HCT116 (cell line): ENCODE results near the gene LRRC32. TPM values are rescaled to one million over a fixed set of nuclear protein-coding genes. Genes with fewer than 3 reads are reported as not detected.

Experiments used
- ATAC-seq: fragments of 200-7000 bp; cut with Tn5 transposase; 2 replicates; pipeline ENCODE4 v1.9.1; 2020; ENCODE audit warnings: mild to moderate bottlenecking, moderate library complexity
- BruUV-seq: library from RNA; stranded (reverse); fragments of 400-500 nt; replicated peaks from 2 replicates; lab custom pipeline; 2021; lab: Mats Ljungman, UMichigan
- CTCF ChIA-PET: fragments of 300-600 bp; sonication (Branson Sonifier 250); formaldehyde crosslinking; loops from one replicate; lab custom pipeline; 2021; ENCODE audit warnings: antibody characterized with exemption; lab: Charles Lee
- POLR2A ChIA-PET: fragments of 300-600, 350-600 bp; sonication (Branson Sonifier 250); formaldehyde crosslinking; loops from one replicate; lab custom pipeline; 2021; ENCODE audit warnings: antibody characterized with exemption; lab: Charles Lee
- RAD21 ChIA-PET, 2 experiments: fragments of 300-600 bp; sonication (Branson Sonifier 250); formaldehyde crosslinking; loops; one replicate each; lab custom pipeline; 2023; ENCODE audit warnings: low total read pairs in 2 of 2; ENCODE audit not compliant: uncharacterized antibody in 2 of 2, unreplicated experiment in 2 of 2, low non-redundant PET in 1 of 2; lab: Charles Lee
- DNase-seq: peaks from one replicate; pipeline ENCODE4 v3.0.0-alpha.2; 2010; ENCODE audit warnings: low read depth, low spot score
- H2AFZ ChIP-seq: fragments of 200-600 bp; shearing (Covaris generic), sonication (generic); 2 replicates; pipeline ENCODE4 v1.6.1; 2017; ENCODE audit warnings: low read depth, mixed run types, mixed read lengths, antibody characterized with exemption, low read length; ENCODE audit not compliant: poor library complexity, severe bottlenecking
- H3K27ac ChIP-seq: 2 replicates; pipeline ENCODE4 v1.5.1; 2012; ENCODE audit warnings: low read depth, low read length
- H3K27me3 ChIP-seq: fragments of 200-600 bp; sonication (generic); 2 replicates; pipeline ENCODE4 v1.6.1; 2016; ENCODE audit warnings: mixed run types, low read length, mixed read lengths; ENCODE audit not compliant: insufficient read depth
- H3K36me3 ChIP-seq, 2 experiments: fragments of 200-500 bp in 1 of 2; fragments of 200-600 bp in 1 of 2; sonication (Bioruptor generic) in 1 of 2; sonication (generic) in 1 of 2; 2 replicates each; pipeline versions ENCODE4 v1.5.1 to v1.6.1; 2014 to 2016; ENCODE audit warnings: low read length in 2 of 2, inconsistent platforms in 1 of 2, mixed read lengths in 1 of 2, mixed run types in 1 of 2; ENCODE audit not compliant: insufficient read depth in 2 of 2, control insufficient read depth in 1 of 2
- H3K4me1 ChIP-seq, 2 experiments: fragments of 200-600 bp in 1 of 2; sonication (generic) in 1 of 2; 2 replicates each; pipeline versions ENCODE4 v1.5.1 to v1.6.1; 2012 to 2017; ENCODE audit warnings: low read length in 2 of 2, inconsistent platforms in 1 of 2, mild to moderate bottlenecking in 1 of 2, mixed read lengths in 1 of 2, mixed run types in 1 of 2, moderate library complexity in 1 of 2; ENCODE audit not compliant: insufficient read depth in 2 of 2, control insufficient read depth in 1 of 2
- H3K4me2 ChIP-seq: fragments of 200-600 bp; sonication (generic); 2 replicates; pipeline ENCODE4 v1.6.1; 2017; ENCODE audit warnings: mixed run types, low read length, mixed read lengths
- H3K4me3 ChIP-seq, 2 experiments: fragments of 200-600 bp in 1 of 2; sonication (generic) in 1 of 2; replicated peaks in 1 of 2; 2 replicates each; pipeline ENCODE4 v1.5.1; 2011 to 2016; ENCODE audit warnings: low read length in 2 of 2, control low read depth in 1 of 2, low read depth in 1 of 2, mild to moderate bottlenecking in 1 of 2, mixed read lengths in 1 of 2, mixed run types in 1 of 2
- H3K79me2 ChIP-seq: fragments of 200-600 bp; sonication (generic); 2 replicates; pipeline ENCODE4 v1.6.1; 2017; ENCODE audit warnings: mild to moderate bottlenecking, mixed run types, low read length, moderate library complexity, mixed read lengths; ENCODE audit not compliant: insufficient read depth
- H3K9ac ChIP-seq: fragments of 200-600 bp; sonication (generic); 2 replicates; pipeline ENCODE4 v1.6.1; 2016; ENCODE audit warnings: low read length, mixed read lengths
- H3K9me2 ChIP-seq: fragments of 200-600 bp; sonication (generic), shearing (Covaris generic); 2 replicates; pipeline ENCODE4 v1.6.1; 2017; ENCODE audit warnings: mixed run types, mild to moderate bottlenecking, moderate library complexity; ENCODE audit not compliant: insufficient read depth
- H3K9me3 ChIP-seq, 2 experiments: fragments of 200-500 bp in 1 of 2; fragments of 200-600 bp in 1 of 2; sonication (Bioruptor generic) in 1 of 2; sonication (generic) in 1 of 2; 2 replicates each; pipeline ENCODE4 v1.6.1; 2014 to 2017; ENCODE audit warnings: low read length in 2 of 2, mixed read lengths in 2 of 2, inconsistent platforms in 1 of 2, low read depth in 1 of 2, mild to moderate bottlenecking in 1 of 2, mixed run types in 1 of 2, moderate library complexity in 1 of 2; ENCODE audit not compliant: control insufficient read depth in 1 of 2, insufficient read depth in 1 of 2
- H4K20me1 ChIP-seq: fragments of 200-600 bp; sonication (generic), shearing (Covaris generic); 2 replicates; pipeline ENCODE4 v1.6.1; 2017; ENCODE audit warnings: mixed run types, mild to moderate bottlenecking, moderate library complexity; ENCODE audit not compliant: insufficient read depth
- ATF3 ChIP-seq: IDR thresholded peaks from 2 replicates; pipeline ENCODE4 v1.6.1; 2012
- CTCF ChIP-seq, 3 experiments: fragments of 200-600 bp in 1 of 3; sonication (generic) in 1 of 3; IDR thresholded peaks in 2 of 3; conservative IDR thresholded peaks in 1 of 3; 2 replicates each; pipeline ENCODE4 v1.5.1; 2012 to 2017; ENCODE audit warnings: low read depth in 2 of 3, low read length in 2 of 3, antibody characterized with exemption in 1 of 3, borderline replicate concordance in 1 of 3, control low read depth in 1 of 3, mild to moderate bottlenecking in 1 of 3, mixed read lengths in 1 of 3, mixed run types in 1 of 3, moderate library complexity in 1 of 3; ENCODE audit not compliant: insufficient read depth in 1 of 3
- EGR1 ChIP-seq: IDR thresholded peaks from 2 replicates; pipeline ENCODE4 v1.6.1; 2012; ENCODE audit warnings: low read depth
- ELF1 ChIP-seq: IDR thresholded peaks from 2 replicates; pipeline ENCODE4 v1.6.1; 2012; ENCODE audit warnings: low read depth, borderline replicate concordance
- EZH2 ChIP-seq: fragments of 200-600 bp; sonication (generic); IDR thresholded peaks from 2 replicates; pipeline ENCODE4 v1.6.1; 2017; ENCODE audit warnings: antibody characterized with exemption, mixed run types
- EZH2phosphoT487 ChIP-seq: fragments of 200-600 bp; IDR thresholded peaks from 2 replicates; pipeline ENCODE4 v1.6.1; 2018; ENCODE audit warnings: antibody characterized with exemption, borderline replicate concordance
- POLR2A ChIP-seq: IDR thresholded peaks from 2 replicates; pipeline ENCODE4 v1.7.0; 2011; ENCODE audit warnings: borderline replicate concordance; ENCODE audit not compliant: insufficient read depth, insufficient read length; ENCODE audit errors: extremely low read depth
- POLR2AphosphoS5 ChIP-seq: IDR thresholded peaks from 2 replicates; pipeline ENCODE4 v1.6.1; 2011; ENCODE audit warnings: mild to moderate bottlenecking, low read depth, low read length, moderate library complexity
- RAD21 ChIP-seq: IDR thresholded peaks from 2 replicates; pipeline ENCODE4 v1.6.1; 2012; ENCODE audit warnings: low read depth, mild to moderate bottlenecking
- REST ChIP-seq: IDR thresholded peaks from 2 replicates; pipeline ENCODE4 v1.6.1; 2012; ENCODE audit warnings: low read depth
- SIN3A ChIP-seq: IDR thresholded peaks from 2 replicates; pipeline ENCODE4 v1.6.1; 2012; ENCODE audit warnings: low read depth
- SP1 ChIP-seq: IDR thresholded peaks from 2 replicates; pipeline ENCODE4 v1.6.1; 2012; ENCODE audit warnings: low read depth
- TCF7L2 ChIP-seq: IDR thresholded peaks from 2 replicates; pipeline ENCODE4 v1.7.0; 2011; ENCODE audit warnings: borderline replicate concordance, inconsistent platforms; ENCODE audit not compliant: insufficient read depth, insufficient read length; ENCODE audit errors: extremely low read depth
- YY1 ChIP-seq: IDR thresholded peaks from 2 replicates; pipeline ENCODE4 v1.6.1; 2011; ENCODE audit warnings: low read length, low read depth, moderate library complexity, mild to moderate bottlenecking; ENCODE audit not compliant: insufficient replicate concordance; ENCODE audit errors: extremely low read depth
- ZFX ChIP-seq: fragments of 450-650 bp; IDR thresholded peaks from 2 replicates; pipeline ENCODE4 v1.6.1; 2017
- ZNF274 ChIP-seq: fragments of 200-500 bp; sonication (Bioruptor generic); IDR thresholded peaks from 2 replicates; pipeline ENCODE4 v1.6.1; 2014; ENCODE audit warnings: mild to moderate bottlenecking, low read depth, low read length, inconsistent platforms
- intact Hi-C: fragments of 100-400 bp; cut with micrococcal nuclease; formaldehyde crosslinking; loops from 2 replicates; pipeline ENCODE4 v1.10.0; 2022
- total RNA-seq: library from RNA; stranded (reverse); gene quantifications from one replicate; pipeline ENCODE4 v1.2.1, GENCODE V29; 2021; ENCODE audit not compliant: unreplicated experiment
- TF ChIP-seq, protein P1 (sequence below): IDR thresholded peaks from 2 replicates; pipeline ENCODE4 v1.6.1; 2012

Gene LRRC32
- total RNA-seq, 1 experiment from 2014 or later, result 0.54 TPM

- Histone ChIP-seq H3K9me3 (no peaks in the 10 kb centered on the region), H3K9me2 (no peaks in the 10 kb centered on the region), H3K36me3 (no peaks in the 10 kb centered on the region), H3K27ac (no peak overlapping the region), H3K27me3 (no peaks in the 10 kb centered on the region), H3K4me1 (no peaks in the 10 kb centered on the region), H3K4me3 (no peak overlapping the region), H3K79me2 (no peaks in the 10 kb centered on the region), H3K9ac (no peak overlapping the region), H3K4me2 (no peak overlapping the region), H2AFZ (no peak overlapping the region), H4K20me1 (no peaks in the 10 kb centered on the region)
- ATAC-seq, result no peak
- no peak for DNase-seq
- RAD21 ChIA-PET, result no interaction called here
- no TSS peak for BruUV-seq
- intact Hi-C loops, result no loop called here
- POLR2A ChIA-PET, result no interaction called here
- TF ChIP-seq EZH2phosphoT487 (no peak), YY1 (no peak), EZH2 (no peak), POLR2A (no peak), SP1 (no peak), TCF7L2 (no peak), ZNF274 (no peak), POLR2AphosphoS5 (no peak), CTCF (IDR thresholded peaks at IDR 0.05 in 2 of 3, conservative IDR thresholded peaks at IDR 0.05 in 1 of 3; ENCODE audit: borderline replicate concordance in 1 of 3, insufficient read depth in 1 of 3, low read depth in 2 of 3, low read length in 2 of 3) (no peak), REST (no peak), SIN3A (no peak), ZFX (no peak), EGR1 (no peak), RAD21 (no peak), ATF3 (no peak), ELF1 (no peak)
- TF ChIP-seq, protein P1, sequence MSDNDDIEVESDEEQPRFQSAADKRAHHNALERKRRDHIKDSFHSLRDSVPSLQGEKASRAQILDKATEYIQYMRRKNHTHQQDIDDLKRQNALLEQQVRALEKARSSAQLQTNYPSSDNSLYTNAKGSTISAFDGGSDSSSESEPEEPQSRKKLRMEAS, result no peak
- CTCF ChIA-PET, result no interaction called here
Measured at GRCh38 chr11:76612226-76612625, 58.3 kb downstream of the LRRC32 start.
